ENCODE results near the gene EPHB1.

The EPHB1 gene

DNA sequence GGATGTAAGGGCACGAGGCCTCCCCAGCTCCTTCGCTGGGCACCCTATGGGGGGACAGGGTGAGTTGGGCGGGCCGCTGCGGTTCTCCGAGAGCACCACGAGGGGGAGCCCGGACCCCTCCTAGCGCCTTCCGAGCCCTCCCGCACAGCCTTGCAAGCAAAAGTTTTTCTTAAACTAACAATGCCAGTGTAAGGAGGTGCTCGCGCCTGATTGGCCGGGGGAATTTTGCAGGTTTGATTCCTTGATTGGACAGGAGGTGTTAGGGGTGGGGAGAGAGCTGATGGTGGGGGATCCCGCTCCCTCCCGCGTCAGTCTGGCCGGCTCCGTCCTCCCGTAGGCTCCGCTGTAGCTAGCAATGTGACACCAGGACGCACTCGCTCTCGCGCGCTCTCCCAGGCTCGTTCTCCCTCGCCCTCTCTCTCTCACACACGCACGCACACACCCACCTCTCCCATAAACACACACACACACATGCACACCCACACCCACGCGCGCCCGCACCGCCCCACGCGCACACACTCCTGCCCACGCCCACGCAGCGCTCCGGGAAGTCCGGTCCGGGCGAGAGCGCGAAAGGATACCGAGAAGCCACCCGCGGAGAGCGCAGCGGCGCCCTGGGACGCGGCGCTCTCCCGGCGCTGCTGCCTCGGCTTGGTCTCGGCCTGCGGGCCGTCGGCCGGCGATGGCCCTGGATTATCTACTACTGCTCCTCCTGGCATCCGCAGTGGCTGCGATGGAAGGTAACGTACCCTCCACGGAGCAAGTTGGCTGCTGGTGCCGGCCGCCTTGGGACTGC lies at the start of gene EPHB1:
EPHB1 (plus strand) TSS at position 311 of the 796 bp plus-strand sequence.
- no peak for TF ChIP-seq GATA2 (IDR thresholded peaks at IDR 0.05; ENCODE audit: low read depth, low read length)
- no peak for TF ChIP-seq GATA3 (IDR thresholded peaks at IDR 0.05; ENCODE audit: low read depth, low read length)

DNA sequence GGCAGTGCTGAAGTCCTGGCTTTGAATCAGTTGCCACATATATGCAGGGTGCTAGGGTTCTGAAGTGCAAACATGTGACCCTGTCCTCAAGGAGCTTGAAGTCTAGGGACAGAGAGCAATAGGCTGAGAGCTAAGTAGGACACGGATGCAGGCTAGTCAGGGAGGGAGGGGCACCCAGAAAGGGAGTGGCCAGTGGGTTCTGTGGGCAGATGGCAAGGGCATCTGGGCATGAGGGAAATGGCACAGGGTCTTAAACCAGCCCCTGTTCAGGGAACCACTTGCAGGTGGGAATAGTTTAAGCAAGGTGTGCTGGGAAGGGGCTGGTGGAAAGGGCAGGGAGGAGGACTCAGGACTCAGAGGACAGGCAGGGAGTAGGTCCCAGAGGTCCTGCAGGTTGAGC lies 46.4 kb upstream of the EPHB1 start:
- TF ChIP-seq GATA3 (IDR thresholded peaks at IDR 0.05; ENCODE audit: low read depth, low read length) (no peak), GATA2 (IDR thresholded peaks at IDR 0.05; ENCODE audit: low read depth, low read length) (no peak)

DNA sequence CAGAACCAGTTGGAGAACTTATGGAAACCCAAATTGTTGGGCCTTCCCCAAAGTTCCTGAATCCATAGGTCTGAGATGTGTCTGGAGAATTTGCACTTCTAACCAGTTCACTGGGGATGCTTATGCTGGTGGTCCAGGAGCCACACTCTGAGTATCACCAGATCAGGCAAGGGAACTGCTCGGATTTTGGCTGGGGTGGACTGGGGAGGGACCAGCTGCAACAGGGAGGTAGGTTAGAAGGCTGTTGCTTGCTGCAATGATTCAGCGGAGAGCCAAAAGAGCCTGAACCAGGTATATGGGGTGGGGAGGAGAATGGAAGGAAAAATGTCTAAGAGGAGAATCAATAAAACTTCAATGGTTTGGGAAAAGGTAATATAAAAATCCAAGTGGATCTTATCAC lies 45.9 kb upstream of the EPHB1 start:
- no peak for TF ChIP-seq GATA3 (IDR thresholded peaks at IDR 0.05; ENCODE audit: low read depth, low read length)
- TF ChIP-seq GATA2 (IDR thresholded peaks at IDR 0.05; ENCODE audit: low read depth, low read length), result no peak

DNA sequence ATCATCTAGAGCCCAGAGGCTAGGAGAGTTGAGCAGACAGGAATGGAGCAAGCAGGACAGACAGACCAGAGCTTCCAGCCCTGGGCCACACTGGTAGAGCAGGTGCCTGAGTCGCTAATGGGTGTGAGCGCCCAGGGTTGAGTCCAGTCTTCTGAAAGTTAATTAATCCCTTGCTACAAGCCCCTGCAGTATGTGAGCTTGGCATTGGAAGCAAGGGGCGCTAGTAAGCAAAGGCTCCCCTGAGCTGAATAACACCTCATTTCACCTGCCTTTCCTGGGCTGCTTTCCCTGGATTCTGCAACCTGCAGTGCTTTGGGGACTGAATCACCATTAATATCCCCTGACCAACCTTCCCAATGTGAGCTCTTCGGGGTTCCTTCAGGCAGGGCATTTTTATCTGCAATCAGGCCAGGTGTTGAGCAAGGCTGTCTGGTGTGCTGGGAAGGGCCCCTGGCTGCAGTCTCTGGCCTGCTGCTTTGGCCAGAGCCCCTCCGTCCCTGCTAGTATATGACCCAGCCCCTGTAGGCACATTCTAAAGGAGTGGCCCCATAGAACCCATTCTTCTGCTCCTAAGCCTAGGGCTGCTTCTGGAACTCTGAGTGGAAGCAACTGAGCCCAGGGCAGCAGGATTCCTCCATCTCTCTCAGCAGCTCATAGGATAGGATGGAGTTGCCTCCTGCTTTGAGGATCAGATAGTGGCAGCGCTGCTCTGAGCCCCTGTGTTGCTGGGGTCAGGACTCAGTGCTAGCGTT lies 45.1 kb upstream of the EPHB1 start:
- TF ChIP-seq GATA3 (IDR thresholded peaks at IDR 0.05; ENCODE audit: low read depth, low read length) (no peak), GATA2 (IDR thresholded peaks at IDR 0.05; ENCODE audit: low read depth, low read length) (no peak)

DNA sequence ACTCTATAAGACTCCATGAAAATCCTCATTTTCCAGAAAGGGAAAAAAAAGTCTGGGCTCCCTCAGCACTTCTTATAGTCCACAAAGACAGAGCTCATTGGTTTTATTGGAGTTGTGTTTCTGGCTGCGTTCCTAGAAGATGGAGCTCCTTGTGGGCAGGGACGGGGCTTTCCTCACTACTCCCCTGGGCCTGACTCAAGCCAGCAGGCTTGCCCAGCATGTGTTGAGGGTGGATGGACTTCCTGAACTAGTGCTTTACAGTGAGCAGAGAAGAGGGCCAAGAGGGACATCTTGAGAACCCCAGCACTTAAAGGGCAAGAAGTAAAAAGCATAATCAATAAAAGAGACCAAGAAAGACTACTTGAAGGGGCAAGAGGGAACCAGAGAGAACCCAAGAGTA lies 43.2 kb upstream of the EPHB1 start:
- TF ChIP-seq GATA2 (IDR thresholded peaks at IDR 0.05; ENCODE audit: low read depth, low read length) (no peak), GATA3 (IDR thresholded peaks at IDR 0.05; ENCODE audit: low read depth, low read length) (no peak)

DNA sequence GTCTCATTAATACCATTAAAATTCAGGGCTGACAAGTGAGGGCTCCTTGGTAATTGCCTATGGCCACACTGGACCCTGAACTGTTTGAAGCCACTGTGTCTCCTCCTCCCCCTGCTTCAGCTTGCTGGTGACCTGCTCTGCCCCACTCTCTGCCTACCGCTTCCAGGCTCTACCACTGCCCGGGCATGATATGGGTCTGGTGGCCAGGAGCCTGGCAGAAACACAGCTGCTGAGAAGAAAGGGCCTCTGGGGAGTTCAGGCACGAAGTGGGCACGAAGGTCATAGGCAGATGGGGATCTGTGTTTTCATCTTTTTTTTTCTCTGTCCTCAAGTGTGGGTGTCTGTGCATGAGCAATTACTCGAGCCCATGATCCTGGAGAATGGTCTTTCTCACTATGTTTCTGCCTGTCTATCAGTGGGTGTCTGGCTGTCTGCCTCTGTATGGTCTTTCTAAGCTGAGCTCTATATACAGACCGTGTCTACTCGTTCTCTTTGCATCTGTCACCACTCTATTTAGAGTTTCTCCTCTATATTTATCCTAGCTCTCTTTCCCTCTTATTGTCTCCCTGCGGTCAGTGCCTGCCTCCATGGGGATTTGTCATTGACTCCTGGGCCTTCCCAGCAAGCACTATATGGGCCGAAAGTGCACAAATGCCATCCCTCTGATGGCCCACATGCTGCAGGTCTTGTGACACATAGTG lies 42.1 kb upstream of the EPHB1 start:
- TF ChIP-seq GATA3 (IDR thresholded peaks at IDR 0.05; ENCODE audit: low read depth, low read length), result no peak
- TF ChIP-seq GATA2 (IDR thresholded peaks at IDR 0.05; ENCODE audit: low read depth, low read length), result no peak

DNA sequence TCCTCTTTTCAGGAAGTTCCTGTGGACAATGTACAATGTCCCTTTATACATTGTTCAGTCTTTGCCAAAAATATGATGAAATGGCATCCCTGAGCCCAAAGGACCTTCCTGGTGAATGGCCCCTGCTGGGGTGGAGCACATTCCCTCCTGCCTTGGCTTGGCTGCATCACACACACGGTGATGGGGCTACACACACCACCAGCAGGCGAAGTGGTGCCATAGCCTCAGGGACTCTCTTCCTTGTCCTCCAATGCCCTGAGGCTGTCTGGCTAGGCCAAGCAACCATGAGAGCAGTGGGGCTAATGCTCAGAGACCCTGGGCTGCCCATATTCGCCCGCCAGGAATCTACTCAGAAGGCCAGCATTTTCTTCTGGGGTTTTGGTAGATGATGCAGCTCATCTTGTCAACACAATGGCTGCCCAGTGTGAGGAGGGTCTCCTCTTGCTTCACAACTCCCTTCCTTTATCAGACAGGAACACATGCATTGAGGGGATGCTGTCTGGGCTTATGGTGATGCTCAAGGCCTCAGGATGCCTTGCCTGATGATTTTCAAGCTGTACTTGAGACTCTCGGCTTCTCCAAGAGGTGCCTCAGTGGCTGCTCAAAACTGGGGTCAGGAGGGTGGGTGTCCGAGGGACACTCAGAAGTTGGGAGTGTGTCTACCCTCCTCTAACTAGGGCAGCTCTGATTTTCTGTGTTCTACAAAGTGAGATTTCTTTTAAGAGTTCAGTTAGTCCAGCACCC lies 40.9 kb upstream of the EPHB1 start:
- TF ChIP-seq GATA3 (IDR thresholded peaks at IDR 0.05; ENCODE audit: low read depth, low read length) (no peak), GATA2 (IDR thresholded peaks at IDR 0.05; ENCODE audit: low read depth, low read length) (no peak)

DNA sequence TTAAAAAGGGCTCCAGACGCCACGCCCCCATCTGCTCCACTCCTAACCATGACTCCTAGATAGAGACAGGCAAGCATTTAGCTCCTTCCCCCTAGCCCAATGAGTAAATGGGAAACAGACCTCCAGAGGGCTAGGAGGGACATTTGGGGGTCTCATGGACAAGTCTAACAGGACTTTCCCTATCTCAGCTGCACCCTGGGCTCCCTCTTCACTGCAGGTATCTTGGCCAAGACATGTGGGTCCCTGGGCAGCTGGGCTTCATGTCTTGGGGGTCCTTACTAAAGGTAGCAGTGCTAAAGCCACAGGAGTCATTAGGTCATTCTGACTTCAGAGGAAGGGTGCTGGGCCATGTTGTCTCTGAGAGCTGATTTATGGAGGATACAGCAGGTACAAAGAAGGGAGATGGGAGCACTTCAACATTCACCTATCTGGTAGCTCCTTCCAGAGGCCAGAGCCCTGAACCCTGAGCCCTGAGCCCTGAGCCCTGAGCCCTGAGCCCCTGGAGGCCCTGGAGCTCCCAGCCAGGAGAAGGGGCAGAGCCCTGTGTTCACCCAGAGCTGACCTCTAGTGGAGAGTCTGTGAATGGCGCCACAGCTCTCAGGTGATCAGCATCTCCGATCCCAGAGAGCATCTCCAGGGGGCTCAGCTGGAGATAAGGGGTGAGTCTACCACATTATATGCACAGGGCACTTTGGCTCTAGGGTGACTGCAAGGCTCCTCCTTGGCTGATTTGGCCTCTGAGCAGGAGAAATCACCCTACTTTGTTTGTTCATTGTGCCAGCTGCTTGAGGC lies 40.1 kb upstream of the EPHB1 start:
- TF ChIP-seq GATA2 (IDR thresholded peaks at IDR 0.05; ENCODE audit: low read depth, low read length), result no peak
- TF ChIP-seq GATA3 (IDR thresholded peaks at IDR 0.05; ENCODE audit: low read depth, low read length), result no peak

DNA sequence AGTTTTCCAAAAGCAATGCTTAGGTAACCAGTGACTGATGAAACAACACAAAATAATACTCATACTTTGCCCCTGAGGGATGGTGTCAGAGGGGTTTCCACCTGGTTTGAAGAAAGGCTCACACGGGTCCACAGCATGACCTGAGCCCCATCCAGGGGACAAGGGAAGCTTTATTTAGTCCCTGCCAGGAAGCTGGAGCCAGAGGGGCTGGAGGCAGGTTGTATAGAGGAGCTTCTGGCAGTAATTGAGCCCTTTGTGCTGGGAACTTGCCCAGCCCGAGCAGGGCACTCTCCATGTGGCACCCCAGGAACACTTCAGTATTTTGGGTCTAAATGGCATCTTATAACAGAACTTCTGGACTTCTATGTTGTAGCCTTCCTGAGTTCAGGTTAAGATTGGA lies 39.2 kb upstream of the EPHB1 start:
- no peak for TF ChIP-seq GATA3 (IDR thresholded peaks at IDR 0.05; ENCODE audit: low read depth, low read length)
- no peak for TF ChIP-seq GATA2 (IDR thresholded peaks at IDR 0.05; ENCODE audit: low read depth, low read length)

DNA sequence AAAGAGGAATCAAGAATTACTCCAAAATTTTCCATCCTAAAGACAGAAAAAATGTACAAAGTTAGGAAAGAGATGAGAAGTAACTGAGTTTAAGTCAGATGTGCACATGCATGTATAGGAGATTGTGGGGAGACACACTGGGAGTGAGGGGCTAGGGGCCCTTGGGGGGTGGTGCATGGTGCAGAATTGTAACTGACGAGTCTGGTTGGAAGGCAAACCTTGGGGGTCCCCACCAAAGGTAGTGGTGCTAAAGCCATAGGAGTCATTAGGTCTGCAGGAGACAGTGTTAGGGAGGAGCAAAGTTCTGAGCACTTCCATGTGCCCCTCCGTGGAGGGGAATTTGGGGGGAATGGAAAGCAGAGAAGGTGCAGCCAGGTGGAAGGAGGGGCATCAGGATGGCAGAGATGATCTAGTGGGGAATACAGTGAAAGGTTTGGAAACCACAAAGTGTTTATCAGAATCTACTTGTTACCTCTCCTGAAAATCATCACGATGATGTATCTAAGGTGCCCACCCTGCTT lies 37.5 kb upstream of the EPHB1 start:
- TF ChIP-seq GATA2 (IDR thresholded peaks at IDR 0.05; ENCODE audit: low read depth, low read length) (no peak), GATA3 (IDR thresholded peaks at IDR 0.05; ENCODE audit: low read depth, low read length) (no peak)

DNA sequence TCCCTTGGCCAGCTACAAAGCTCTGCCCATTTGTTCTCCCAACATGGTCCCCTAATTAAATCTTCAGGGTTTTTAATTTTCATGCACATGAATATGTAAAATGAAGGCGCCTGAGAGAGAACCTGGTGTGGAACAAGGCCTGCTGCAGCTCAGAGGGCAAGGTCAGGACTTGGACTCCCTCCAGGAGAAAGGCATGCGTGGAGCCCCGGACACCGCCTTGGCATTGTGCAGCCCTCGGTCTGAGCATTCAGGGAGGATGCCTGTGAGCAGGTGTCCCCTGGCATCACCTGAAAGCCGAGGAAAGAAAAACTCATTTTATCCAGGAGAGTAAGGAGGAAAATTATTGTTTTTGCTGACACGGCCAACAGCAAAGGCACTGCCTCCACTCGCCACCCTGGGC lies 33.8 kb upstream of the EPHB1 start:
- TF ChIP-seq GATA2 (IDR thresholded peaks at IDR 0.05; ENCODE audit: low read depth, low read length) (no peak), GATA3 (IDR thresholded peaks at IDR 0.05; ENCODE audit: low read depth, low read length) (no peak)

DNA sequence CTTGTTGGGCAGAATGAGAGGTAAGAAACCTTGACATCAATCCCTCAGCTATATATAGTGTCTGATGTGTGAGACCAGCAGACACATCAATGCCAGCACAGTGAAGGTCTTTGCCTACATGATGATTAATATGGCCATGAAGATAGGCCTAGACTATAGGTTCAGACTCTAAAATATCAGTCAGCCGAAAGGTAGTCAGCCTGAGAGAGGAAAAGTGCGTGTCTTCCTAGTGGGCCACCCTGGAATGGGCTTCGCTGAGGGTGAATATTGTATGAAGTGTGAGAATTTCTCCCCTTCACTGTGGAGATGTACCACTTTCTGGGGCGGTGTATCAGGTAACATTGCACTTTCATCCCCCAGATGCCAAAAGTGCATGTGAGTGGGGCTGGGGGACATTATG lies 33.0 kb upstream of the EPHB1 start:
- TF ChIP-seq GATA2 (IDR thresholded peaks at IDR 0.05; ENCODE audit: low read depth, low read length), result no peak
- no peak for TF ChIP-seq GATA3 (IDR thresholded peaks at IDR 0.05; ENCODE audit: low read depth, low read length)

DNA sequence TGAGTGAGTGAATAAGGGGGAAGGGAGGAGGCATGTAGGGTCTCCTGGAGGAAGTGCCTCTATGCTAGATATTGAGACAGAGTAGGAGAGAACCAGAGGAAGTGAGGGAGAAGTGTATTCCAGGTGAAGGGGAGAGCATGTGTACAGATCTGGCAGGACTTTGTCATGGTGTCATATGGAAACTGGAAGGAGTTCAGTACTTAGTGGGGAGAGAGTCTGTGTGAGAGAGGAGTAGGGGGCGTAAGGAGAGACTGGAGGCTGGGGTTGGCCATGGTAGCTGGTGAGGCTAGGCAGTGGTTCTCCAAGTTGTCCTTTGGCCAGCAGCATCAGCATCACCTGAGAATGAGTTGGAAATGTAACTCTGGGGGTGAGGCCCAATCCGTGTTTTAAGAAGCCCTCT lies 29.6 kb upstream of the EPHB1 start:
- TF ChIP-seq GATA3 (IDR thresholded peaks at IDR 0.05; ENCODE audit: low read depth, low read length) (no peak), GATA2 (IDR thresholded peaks at IDR 0.05; ENCODE audit: low read depth, low read length) (no peak)

Measured in SH-SY5Y (cell line).